ENCODE measurements around the gene DIRAS1. TPM values are rescaled to one million over a fixed set of nuclear protein-coding genes. Genes with fewer than 3 reads are reported as not detected.

The DIRAS1 gene
- total RNA-seq, 1 experiment from 2014 or later = 25.0 TPM

DNA sequence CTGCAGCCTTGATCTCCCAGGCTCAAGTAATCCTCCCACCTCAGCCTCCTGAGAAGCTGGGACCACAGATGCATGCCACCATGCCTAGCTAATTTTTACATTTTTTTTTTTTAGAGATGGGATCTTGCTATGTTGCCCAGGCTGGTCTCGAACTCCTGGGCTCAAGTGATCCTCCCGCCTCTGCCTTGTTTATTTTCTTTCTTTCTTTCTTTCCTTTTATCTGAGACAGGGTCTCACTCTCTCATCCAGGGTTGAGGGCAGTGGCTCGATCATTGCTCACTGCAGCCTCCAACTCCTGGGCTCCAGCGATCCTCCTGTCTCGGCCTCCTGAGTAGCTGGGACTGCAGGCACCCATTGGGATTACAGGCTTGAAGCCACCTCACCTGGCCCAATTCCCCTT is 14.9 kb downstream of the DIRAS1 start:
- Mint-ChIP-seq H3K36me3 (no peaks in the 10 kb centered on the region), H3K4me3 (no peak overlapping the region), H3K27ac (no peak overlapping the region), H3K9me3 (no peaks in the 10 kb centered on the region), H3K4me1 (peaks cover 2% of the 10 kb centered on the region; the same call in 1 of the 2 replicates), H3K27me3 (ENCODE audit: low read depth) (peaks cover 19% of the 10 kb centered on the region)
- ChIA-PET POLR2A (no interaction called here), CTCF (interaction anchor here (1.5 kb wide), 1 partner anchor 58 kb away, joined by 3 read pairs; no protein-coding TSS in a partner anchor)
- DNase-seq (ENCODE audit: low spot score) = no peak
- TF ChIP-seq MXD4 (CRISPR knock-in tag; IDR thresholded peaks at IDR 0.05; ENCODE audit: borderline replicate concordance) (no peak), JAZF1 (CRISPR knock-in tag; IDR thresholded peaks at IDR 0.05) (no peak), NFYB (CRISPR knock-in tag; conservative IDR thresholded peaks at IDR 0.05; ENCODE audit: low read depth) (no peak), ZNF121 (CRISPR knock-in tag; IDR thresholded peaks at IDR 0.05) (peak; percentile 8; the same call in 1 of the 2 replicates)
- ATAC-seq = no peak

- Mint-ChIP-seq H3K27me3 (ENCODE audit: low read depth) (peaks cover 28% of the 10 kb centered on the region), H3K4me3 (no peak overlapping the region), H3K36me3 (no peaks in the 10 kb centered on the region), H3K27ac (no peak overlapping the region), H3K9me3 (no peaks in the 10 kb centered on the region), H3K4me1 (peaks cover 16% of the 10 kb centered on the region)
- no peak for DNase-seq (ENCODE audit: low spot score)
- ChIA-PET POLR2A (no interaction called here), CTCF (interaction anchor here (0.7 to 1.7 kb wide), 4 partner anchors 42 to 61 kb away, joined by 3 to 7 read pairs (median 4); no protein-coding TSS in a partner anchor)
- ATAC-seq = no peak
- TF ChIP-seq ZNF423 (CRISPR knock-in tag; IDR thresholded peaks at IDR 0.05) (no peak), GABPB1 (CRISPR knock-in tag; IDR thresholded peaks at IDR 0.05) (peak; percentile 87)
Measured at GRCh38 chr19:2703691-2704216, 17.4 kb downstream of the DIRAS1 start.

DNA sequence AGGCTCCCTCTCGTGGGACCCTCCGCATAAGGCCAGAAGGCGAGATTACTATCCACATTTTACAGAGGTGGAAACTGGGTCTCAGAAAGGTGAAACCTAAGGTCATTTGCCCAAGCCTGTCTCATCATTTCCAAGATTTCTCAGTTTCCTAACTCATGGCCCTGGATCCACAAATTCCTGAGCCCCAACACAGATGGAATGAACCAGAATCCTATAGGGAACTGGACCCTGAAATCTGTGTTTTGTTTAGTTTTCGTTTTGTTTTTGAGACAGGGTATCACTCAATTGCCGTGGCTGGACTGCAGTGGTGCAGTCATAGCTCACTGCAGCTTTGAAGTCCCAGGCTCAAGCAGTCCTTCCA is 18.1 kb downstream of the DIRAS1 start:
- Mint-ChIP-seq H3K27ac (peak overlapping the region; percentile 53; the same call in 1 of the 2 replicates), H3K36me3 (no peaks in the 10 kb centered on the region), H3K9me3 (no peaks in the 10 kb centered on the region), H3K4me3 (peak overlapping the region; percentile 40; the same call in 1 of the 2 replicates), H3K4me1 (peaks cover 16% of the 10 kb centered on the region), H3K27me3 (ENCODE audit: low read depth) (peaks cover 25% of the 10 kb centered on the region)
- DNase-seq (ENCODE audit: low spot score) (no peak), ATAC-seq (no peak)
- TF ChIP-seq TEAD1 (CRISPR knock-in tag; IDR thresholded peaks at IDR 0.05) (no peak), MXD4 (CRISPR knock-in tag; IDR thresholded peaks at IDR 0.05; ENCODE audit: borderline replicate concordance) (no peak), JUN (CRISPR knock-in tag; IDR thresholded peaks at IDR 0.05) (no peak), ZNF416 (CRISPR knock-in tag; IDR thresholded peaks at IDR 0.05) (no peak), RORB (CRISPR knock-in tag; IDR thresholded peaks at IDR 0.05) (no peak), GRHL2 (CRISPR knock-in tag; IDR thresholded peaks at IDR 0.05; ENCODE audit: insufficient replicate concordance, severe bottlenecking) (no peak), AFF4 (CRISPR knock-in tag; IDR thresholded peaks at IDR 0.05; ENCODE audit: borderline replicate concordance) (no peak), TCF7 (CRISPR knock-in tag; IDR thresholded peaks at IDR 0.05; ENCODE audit: low read depth) (no peak), ETV6 (CRISPR knock-in tag; IDR thresholded peaks at IDR 0.05) (no peak), KAT7 (CRISPR knock-in tag; IDR thresholded peaks at IDR 0.05; ENCODE audit: borderline replicate concordance) (no peak), PRRX2 (CRISPR knock-in tag; IDR thresholded peaks at IDR 0.05) (no peak), FOXJ3 (CRISPR knock-in tag; IDR thresholded peaks at IDR 0.05; ENCODE audit: borderline replicate concordance) (no peak), NR2C2 (CRISPR knock-in tag; IDR thresholded peaks at IDR 0.05) (no peak)
- TF ChIP-seq, protein P1, sequence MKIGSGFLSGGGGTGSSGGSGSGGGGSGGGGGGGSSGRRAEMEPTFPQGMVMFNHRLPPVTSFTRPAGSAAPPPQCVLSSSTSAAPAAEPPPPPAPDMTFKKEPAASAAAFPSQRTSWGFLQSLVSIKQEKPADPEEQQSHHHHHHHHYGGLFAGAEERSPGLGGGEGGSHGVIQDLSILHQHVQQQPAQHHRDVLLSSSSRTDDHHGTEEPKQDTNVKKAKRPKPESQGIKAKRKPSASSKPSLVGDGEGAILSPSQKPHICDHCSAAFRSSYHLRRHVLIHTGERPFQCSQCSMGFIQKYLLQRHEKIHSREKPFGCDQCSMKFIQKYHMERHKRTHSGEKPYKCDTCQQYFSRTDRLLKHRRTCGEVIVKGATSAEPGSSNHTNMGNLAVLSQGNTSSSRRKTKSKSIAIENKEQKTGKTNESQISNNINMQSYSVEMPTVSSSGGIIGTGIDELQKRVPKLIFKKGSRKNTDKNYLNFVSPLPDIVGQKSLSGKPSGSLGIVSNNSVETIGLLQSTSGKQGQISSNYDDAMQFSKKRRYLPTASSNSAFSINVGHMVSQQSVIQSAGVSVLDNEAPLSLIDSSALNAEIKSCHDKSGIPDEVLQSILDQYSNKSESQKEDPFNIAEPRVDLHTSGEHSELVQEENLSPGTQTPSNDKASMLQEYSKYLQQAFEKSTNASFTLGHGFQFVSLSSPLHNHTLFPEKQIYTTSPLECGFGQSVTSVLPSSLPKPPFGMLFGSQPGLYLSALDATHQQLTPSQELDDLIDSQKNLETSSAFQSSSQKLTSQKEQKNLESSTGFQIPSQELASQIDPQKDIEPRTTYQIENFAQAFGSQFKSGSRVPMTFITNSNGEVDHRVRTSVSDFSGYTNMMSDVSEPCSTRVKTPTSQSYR (CRISPR knock-in tag; IDR thresholded peaks at IDR 0.05) = no peak
- TF ChIP-seq, protein P2, sequence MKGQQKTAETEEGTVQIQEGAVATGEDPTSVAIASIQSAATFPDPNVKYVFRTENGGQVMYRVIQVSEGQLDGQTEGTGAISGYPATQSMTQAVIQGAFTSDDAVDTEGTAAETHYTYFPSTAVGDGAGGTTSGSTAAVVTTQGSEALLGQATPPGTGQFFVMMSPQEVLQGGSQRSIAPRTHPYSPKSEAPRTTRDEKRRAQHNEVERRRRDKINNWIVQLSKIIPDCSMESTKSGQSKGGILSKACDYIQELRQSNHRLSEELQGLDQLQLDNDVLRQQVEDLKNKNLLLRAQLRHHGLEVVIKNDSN (CRISPR knock-in tag; IDR thresholded peaks at IDR 0.05) = no peak
- ChIA-PET CTCF (interaction anchor here (1.0 to 1.7 kb wide), 3 partner anchors 42 to 54 kb away, joined by 3 to 7 read pairs (median 3); no protein-coding TSS in a partner anchor), POLR2A (no interaction called here)

All from WTC11 (cell line).